AG04449 (cell line): Measurements from ENCODE around the gene DDIAS.

Experiments used
- CTCF ChIA-PET: fragments of 350-600 bp; formaldehyde crosslinking; extraction: SDS; loops from one replicate; lab custom pipeline; 2021; ENCODE audit warnings: antibody characterized with exemption; lab: Yijun Ruan, JAX
- POLR2A ChIA-PET: fragments of 400-600, 350-600 bp; formaldehyde crosslinking; extraction: SDS; loops from one replicate; lab custom pipeline; 2020; ENCODE audit warnings: antibody characterized with exemption, inconsistent platforms; lab: Yijun Ruan, JAX
- DNase-seq: peaks from one replicate; pipeline ENCODE4 v3.0.0-alpha.2; 2010; ENCODE audit warnings: low read depth, low spot score
- H3K4me3 ChIP-seq: 2 replicates; pipeline ENCODE4 v1.5.1; 2011; ENCODE audit warnings: low read depth, mild to moderate bottlenecking, control low read depth, low read length
- CTCF ChIP-seq: IDR thresholded peaks from one replicate; pipeline ENCODE4 v1.5.1; 2011; ENCODE audit warnings: mild to moderate bottlenecking, moderate library complexity, low read length, control low read depth, inconsistent platforms; ENCODE audit not compliant: insufficient read depth; ENCODE audit errors: missing control alignments

DDIAS gene

GRCh38 chr11:82981852-82982251 lies 80.3 kb downstream of the DDIAS start:
- CTCF ChIA-PET, result interaction anchor here (0.9 to 1.7 kb wide), 2 partner anchors 9 to 55 kb away, joined by 3 to 4 read pairs; no protein-coding TSS in a partner anchor
- POLR2A ChIA-PET, result no interaction called here
- no peak for TF ChIP-seq CTCF
- no peak overlapping the region for H3K4me3 ChIP-seq
- DNase-seq, result no peak
